WTC11 (cell line): Measurements from ENCODE around the gene TAF15. TPM values are rescaled to one million over a fixed set of nuclear protein-coding genes. Genes with fewer than 3 reads are reported as not detected.

Experiments
- ATAC-seq: fragments of 200-7000 bp; cut with Tn5 transposase; 2 replicates; pipeline ENCODE4 v1.10.0; 2021; ENCODE audit warnings: mild to moderate bottlenecking, moderate library complexity
- CTCF ChIA-PET: fragments of 300-600 bp; sonication (Branson Sonifier 250); formaldehyde crosslinking; loops from one replicate; lab custom pipeline; 2021; ENCODE audit warnings: antibody characterized with exemption; lab: Charles Lee
- POLR2A ChIA-PET: fragments of 350-600 bp; sonication (Branson Sonifier 250); formaldehyde crosslinking; loops from one replicate; lab custom pipeline; 2021; ENCODE audit warnings: antibody characterized with exemption; lab: Charles Lee
- DNase-seq: peaks from one replicate; pipeline ENCODE4 v3.0.0; 2021; ENCODE audit warnings: low spot score
- H3K27ac Mint-ChIP-seq: 2 replicates; pipeline ENCODE4 v1.8.0; 2021; ENCODE audit warnings: mixed read lengths
- H3K27me3 Mint-ChIP-seq: 2 replicates; pipeline ENCODE4 v1.8.0; 2021; ENCODE audit warnings: low read depth, mild to moderate bottlenecking, moderate library complexity, mixed read lengths
- H3K36me3 Mint-ChIP-seq: 2 replicates; pipeline ENCODE4 v1.8.0; 2021; ENCODE audit warnings: mixed read lengths
- H3K4me1 Mint-ChIP-seq: 2 replicates; pipeline ENCODE4 v1.8.0; 2022; ENCODE audit warnings: mixed read lengths
- H3K4me3 Mint-ChIP-seq: 2 replicates; pipeline ENCODE4 v1.8.0; 2021; ENCODE audit warnings: mild to moderate bottlenecking, moderate library complexity, mixed read lengths
- H3K9me3 Mint-ChIP-seq: 2 replicates; pipeline ENCODE4 v1.8.0; 2021; ENCODE audit warnings: mixed read lengths
- CREB1 ChIP-seq: sonication (generic); formaldehyde crosslinking; IDR thresholded peaks from 2 replicates; pipeline ENCODE4 v1.8.0; 2023; ENCODE audit warnings: mild to moderate bottlenecking, missing genetic modification reagents
- FOXK1 ChIP-seq: sonication (generic); formaldehyde crosslinking; IDR thresholded peaks from 2 replicates; pipeline ENCODE4 v1.8.0; 2022; ENCODE audit warnings: mild to moderate bottlenecking, moderate library complexity, missing genetic modification reagents
- HMGXB4 ChIP-seq: sonication (generic); formaldehyde crosslinking; IDR thresholded peaks from 2 replicates; pipeline ENCODE4 v1.8.1; 2023; ENCODE audit warnings: mild to moderate bottlenecking, moderate library complexity, missing genetic modification reagents
- IRF1 ChIP-seq: sonication (generic); formaldehyde crosslinking; IDR thresholded peaks from 2 replicates; pipeline ENCODE4 v1.8.0; 2023; ENCODE audit warnings: missing genetic modification reagents
- MLX ChIP-seq: sonication (generic); formaldehyde crosslinking; IDR thresholded peaks from 2 replicates; pipeline ENCODE4 v1.8.1; 2023; ENCODE audit warnings: mild to moderate bottlenecking, missing genetic modification reagents, moderate library complexity
- MXD4 ChIP-seq: fragments of 250-450 bp; sonication (Bioruptor Pico); IDR thresholded peaks from 2 replicates; pipeline ENCODE4 v1.8.0; 2021; ENCODE audit warnings: mild to moderate bottlenecking, moderate library complexity, borderline replicate concordance
- OVOL2 ChIP-seq: fragments of 250-450 bp; sonication (Bioruptor Pico); IDR thresholded peaks from 2 replicates; pipeline ENCODE4 v1.9.0; 2021; ENCODE audit warnings: mild to moderate bottlenecking, borderline replicate concordance
- PRDM15 ChIP-seq: sonication (generic); formaldehyde crosslinking; IDR thresholded peaks from 2 replicates; pipeline ENCODE4 v1.8.0; 2022; ENCODE audit warnings: missing genetic modification reagents
- RELA ChIP-seq: sonication (generic); formaldehyde crosslinking; IDR thresholded peaks from 2 replicates; pipeline ENCODE4 v1.8.1; 2022; ENCODE audit warnings: missing genetic modification reagents, mild to moderate bottlenecking, borderline replicate concordance
- TP53 ChIP-seq: sonication (generic); formaldehyde crosslinking; IDR thresholded peaks from 2 replicates; pipeline ENCODE4 v1.8.1; 2023; ENCODE audit warnings: mild to moderate bottlenecking, missing genetic modification reagents
- ZBTB21 ChIP-seq: sonication (generic); formaldehyde crosslinking; IDR thresholded peaks from 2 replicates; pipeline ENCODE4 v1.8.1; 2023; ENCODE audit warnings: mild to moderate bottlenecking, missing genetic modification reagents, borderline replicate concordance
- ZNF281 ChIP-seq: sonication (generic); formaldehyde crosslinking; IDR thresholded peaks from 2 replicates; pipeline ENCODE4 v1.8.0; 2023; ENCODE audit warnings: mild to moderate bottlenecking, missing genetic modification reagents
- ZNF396 ChIP-seq: fragments of 250-450 bp; sonication (Bioruptor Pico); IDR thresholded peaks from 2 replicates; pipeline ENCODE4 v1.8.0; 2021; ENCODE audit warnings: mild to moderate bottlenecking, moderate library complexity, borderline replicate concordance
- ZNF423 ChIP-seq: fragments of 250-450 bp; sonication (Bioruptor Pico); IDR thresholded peaks from 2 replicates; pipeline ENCODE4 v2.1.2; 2022; ENCODE audit warnings: mild to moderate bottlenecking, moderate library complexity
- total RNA-seq: library from RNA; stranded (reverse); gene quantifications from 3 replicates; pipeline ENCODE4 v1.2.3, GENCODE V29; 2021

TAF15 gene
- total RNA-seq, 1 experiment from 2014 or later, result 273 TPM

GRCh38 chr17:35784895-35785294 lies 24.4 kb upstream of the TAF15 start (continued):
- TF ChIP-seq ZNF281 (CRISPR knock-in tag), result no peak

GRCh38 chr17:35786941-35787432 lies 22.3 kb upstream of the TAF15 start:
- H3K4me3 Mint-ChIP-seq, result no peak overlapping the region
- DNase-seq, result no peak
- ChIA-PET CTCF (interaction anchor here (2.5 kb wide), 1 partner anchor 23 kb away, joined by 12 read pairs; no protein-coding TSS in a partner anchor), POLR2A (no interaction called here)
- H3K4me1 Mint-ChIP-seq, result no peaks in the 10 kb centered on the region
- H3K27me3 Mint-ChIP-seq, result peaks cover 7% of the 10 kb centered on the region
- H3K9me3 Mint-ChIP-seq, result no peaks in the 10 kb centered on the region
- no peak for TF ChIP-seq CREB1 (CRISPR knock-in tag)
- TF ChIP-seq MXD4 (CRISPR knock-in tag), result no peak
- TF ChIP-seq ZNF396 (CRISPR knock-in tag), result no peak
- TF ChIP-seq IRF1 (CRISPR knock-in tag), result no peak
- TF ChIP-seq FOXK1, result no peak
- ATAC-seq, result no peak
- no peak overlapping the region for H3K27ac Mint-ChIP-seq
- no peaks in the 10 kb centered on the region for H3K36me3 Mint-ChIP-seq

GRCh38 chr17:35788477-35789368 lies 20.6 kb upstream of the TAF15 start:
- no peak for TF ChIP-seq OVOL2
- no peak for TF ChIP-seq ZNF423 (CRISPR knock-in tag)
- no peak for TF ChIP-seq TP53 (CRISPR knock-in tag)
- TF ChIP-seq RELA (CRISPR knock-in tag), result no peak
- TF ChIP-seq HMGXB4 (CRISPR knock-in tag), result no peak
- TF ChIP-seq MLX (CRISPR knock-in tag), result no peak
- no peak for TF ChIP-seq ZBTB21 (CRISPR knock-in tag)
- TF ChIP-seq PRDM15 (CRISPR knock-in tag), result no peak
- Mint-ChIP-seq H3K27ac (no peak overlapping the region), H3K9me3 (no peaks in the 10 kb centered on the region), H3K4me1 (peaks cover 7% of the 10 kb centered on the region), H3K4me3 (no peak overlapping the region), H3K36me3 (no peaks in the 10 kb centered on the region), H3K27me3 (peaks cover 25% of the 10 kb centered on the region)
- POLR2A ChIA-PET, result no interaction called here
- CTCF ChIA-PET, result interaction anchor here (1.0 to 2.5 kb wide), 3 partner anchors 16 to 24 kb away, joined by 5 to 12 read pairs (median 5); partner anchors contain the start of gene TAF15
- DNase-seq, result no peak
- ATAC-seq, result no peak
